NOMO-1 treated with DMSO at 0.1 percent for 48 hours (cell line): Measurements from ENCODE around the gene TBC1D30.

Experiments used
- DNase-seq: peaks from one replicate; lab custom pipeline; 2025; ENCODE audit not compliant: unreplicated experiment; lab: John Stamatoyannopoulos, UW

The TBC1D30 gene

GRCh38 chr12:64858882-64859605, 34.6 kb downstream of the TBC1D30 start:
- DNase-seq: no peak

- DNase-seq: no peak
These were observed 36.1 kb downstream of the TBC1D30 start for GRCh38 chr12:64860446-64860998.

- no peak for DNase-seq
These were observed 39.9 kb downstream of the TBC1D30 start for GRCh38 chr12:64864319-64864718.

- DNase-seq: no peak
These were observed 50.7 kb downstream of the TBC1D30 start for GRCh38 chr12:64875186-64875585.

- DNase-seq: no peak
These were observed 52.1 kb downstream of the TBC1D30 start for GRCh38 chr12:64876388-64877071.

- no peak for DNase-seq
These were observed 53.0 kb downstream of the TBC1D30 start for GRCh38 chr12:64877363-64878004.

- no peak for DNase-seq
These were observed 58.2 kb downstream of the TBC1D30 start for GRCh38 chr12:64882687-64883086.

GRCh38 chr12:64883264-64884163, 59.1 kb downstream of the TBC1D30 start:
- DNase-seq: no peak

- DNase-seq: no peak
These were observed 59.7 kb downstream of the TBC1D30 start for GRCh38 chr12:64884164-64884542.

GRCh38 chr12:64884728-64885127, 60.3 kb downstream of the TBC1D30 start:
- no peak for DNase-seq

- no peak for DNase-seq
These were observed 65.2 kb downstream of the TBC1D30 start for GRCh38 chr12:64889434-64890216.

GRCh38 chr12:64890873-64891468, 66.5 kb downstream of the TBC1D30 start:
- peak; percentile 64 for DNase-seq

- no peak for DNase-seq
These were observed 67.2 kb downstream of the TBC1D30 start for GRCh38 chr12:64891629-64892028.

- DNase-seq: no peak
These were observed 68.1 kb downstream of the TBC1D30 start for GRCh38 chr12:64892561-64892960.

GRCh38 chr12:64893961-64894360, 69.5 kb downstream of the TBC1D30 start:
- DNase-seq: no peak

GRCh38 chr12:64894827-64895475, 70.5 kb downstream of the TBC1D30 start:
- no peak for DNase-seq

- DNase-seq: no peak
These were observed 71.1 kb downstream of the TBC1D30 start for GRCh38 chr12:64895526-64895925.

GRCh38 chr12:64900540-64900939, 76.1 kb downstream of the TBC1D30 start:
- no peak for DNase-seq

GRCh38 chr12:64903479-64904152, 79.2 kb downstream of the TBC1D30 start:
- no peak for DNase-seq
